Lower leg skin (tissue), 3 donors: Measurements from ENCODE around the gene RPL29.

Experiments used
- POLR2A ChIP-seq, 2 donors: fragments of 450-650 bp; IDR thresholded peaks; one replicate each; pipeline ENCODE4 v1.6.1; 2016 to 2017; ENCODE audit warnings: antibody characterized with exemption in 2 of 2, mild to moderate bottlenecking in 1 of 2, moderate library complexity in 1 of 2
- TF ChIP-seq, protein P1 (sequence below), 3 donors: fragments of 450-650 bp; IDR thresholded peaks; one replicate each; pipeline ENCODE4 v1.5.1; 2016; ENCODE audit warnings: antibody characterized with exemption in 3 of 3, mild to moderate bottlenecking in 3 of 3, moderate library complexity in 2 of 3

DNA sequence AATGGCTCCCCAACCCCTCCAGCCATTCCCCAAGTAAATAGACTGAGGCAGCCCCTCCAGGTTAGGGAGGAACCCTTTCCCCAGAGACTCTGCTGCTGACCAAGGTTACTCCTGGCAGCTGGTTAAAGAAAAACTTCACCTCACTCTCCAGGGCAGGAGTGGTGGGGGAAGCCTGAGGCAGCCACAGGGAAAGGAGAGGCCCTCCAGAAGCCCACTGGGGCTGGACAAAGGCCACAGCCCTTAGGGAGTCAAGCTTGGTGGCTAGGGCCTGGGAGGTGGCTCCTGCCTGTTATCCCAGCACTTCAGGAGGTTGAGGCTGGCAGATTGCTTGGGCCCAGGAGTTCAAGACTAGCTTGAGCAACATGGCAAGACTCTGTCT lies 11.4 kb downstream of the RPL29 start:
- TF ChIP-seq, protein P1, sequence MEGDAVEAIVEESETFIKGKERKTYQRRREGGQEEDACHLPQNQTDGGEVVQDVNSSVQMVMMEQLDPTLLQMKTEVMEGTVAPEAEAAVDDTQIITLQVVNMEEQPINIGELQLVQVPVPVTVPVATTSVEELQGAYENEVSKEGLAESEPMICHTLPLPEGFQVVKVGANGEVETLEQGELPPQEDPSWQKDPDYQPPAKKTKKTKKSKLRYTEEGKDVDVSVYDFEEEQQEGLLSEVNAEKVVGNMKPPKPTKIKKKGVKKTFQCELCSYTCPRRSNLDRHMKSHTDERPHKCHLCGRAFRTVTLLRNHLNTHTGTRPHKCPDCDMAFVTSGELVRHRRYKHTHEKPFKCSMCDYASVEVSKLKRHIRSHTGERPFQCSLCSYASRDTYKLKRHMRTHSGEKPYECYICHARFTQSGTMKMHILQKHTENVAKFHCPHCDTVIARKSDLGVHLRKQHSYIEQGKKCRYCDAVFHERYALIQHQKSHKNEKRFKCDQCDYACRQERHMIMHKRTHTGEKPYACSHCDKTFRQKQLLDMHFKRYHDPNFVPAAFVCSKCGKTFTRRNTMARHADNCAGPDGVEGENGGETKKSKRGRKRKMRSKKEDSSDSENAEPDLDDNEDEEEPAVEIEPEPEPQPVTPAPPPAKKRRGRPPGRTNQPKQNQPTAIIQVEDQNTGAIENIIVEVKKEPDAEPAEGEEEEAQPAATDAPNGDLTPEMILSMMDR (IDR thresholded peaks at IDR 0.05): no peak
- no peak for TF ChIP-seq POLR2A (IDR thresholded peaks at IDR 0.05)
